Measurements from ENCODE around the gene MT1HL1.

The MT1HL1 gene

DNA sequence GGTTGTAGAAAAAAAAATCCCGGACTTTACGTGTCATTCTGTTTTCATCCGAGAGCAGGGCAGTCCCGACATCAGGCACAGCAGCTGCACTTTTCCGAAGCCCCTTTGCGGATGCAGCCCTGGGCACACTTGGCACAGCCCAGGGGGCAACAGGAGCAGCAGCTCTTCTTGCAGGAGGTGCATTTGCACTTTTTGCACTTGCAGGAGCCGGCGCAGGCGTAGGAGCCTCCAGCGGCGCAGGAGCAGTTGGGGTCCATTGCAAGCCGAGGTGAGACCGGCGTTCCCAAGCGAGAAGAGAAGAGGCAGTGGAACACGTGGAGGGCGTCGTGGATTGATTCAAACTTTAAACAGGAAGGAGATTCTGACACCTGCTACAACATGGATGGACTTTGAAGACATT is at the start of gene MT1HL1:
Gene MT1HL1 (minus strand): TSS at position 326 of the 400 bp plus-strand sequence. CDS start 69 bp downstream, at position 257.
- DNase-seq (ENCODE audit: low read depth): no peak

DNA sequence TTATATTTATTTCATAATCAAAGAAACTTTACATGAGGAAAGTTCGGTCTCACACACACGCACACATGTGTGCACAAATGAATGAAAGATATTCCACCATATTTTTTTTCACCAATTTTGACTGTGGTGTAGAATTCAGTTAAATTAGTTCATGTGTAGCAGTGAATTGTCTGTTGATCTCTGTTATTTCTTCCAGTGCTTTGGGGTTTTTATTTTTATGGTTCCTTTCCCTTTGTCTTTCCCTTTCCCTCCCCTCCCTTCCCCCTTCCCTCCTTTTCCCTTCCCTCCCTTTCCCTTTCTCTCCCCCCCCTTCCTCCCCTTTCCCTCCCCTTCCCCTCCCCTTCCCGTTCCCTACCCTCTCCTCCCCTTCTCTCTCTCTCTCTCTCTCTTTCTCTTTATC is 46.7 kb upstream of the MT1HL1 start:
- no peak for DNase-seq (ENCODE audit: low read depth)

DNA sequence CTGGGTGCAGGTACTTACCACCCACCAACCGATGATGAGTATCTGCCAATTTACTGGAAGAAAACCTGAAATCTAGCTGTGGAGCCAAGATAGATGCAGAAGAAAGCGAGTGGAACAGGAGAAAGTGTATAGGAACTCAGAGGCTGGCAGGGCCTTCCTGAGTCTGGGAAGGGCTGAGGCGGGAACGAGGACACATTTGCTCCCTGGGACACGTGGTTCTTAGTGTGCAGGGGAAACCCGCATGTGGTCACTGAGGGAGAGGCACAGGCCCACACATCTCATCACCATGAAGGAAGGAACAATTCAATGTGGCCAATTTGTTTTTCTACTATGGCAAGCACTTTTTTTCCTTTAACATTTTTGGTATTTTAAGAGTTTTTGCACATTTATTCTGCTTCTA is 45.9 kb upstream of the MT1HL1 start:
- DNase-seq (ENCODE audit: low read depth): no peak

DNA sequence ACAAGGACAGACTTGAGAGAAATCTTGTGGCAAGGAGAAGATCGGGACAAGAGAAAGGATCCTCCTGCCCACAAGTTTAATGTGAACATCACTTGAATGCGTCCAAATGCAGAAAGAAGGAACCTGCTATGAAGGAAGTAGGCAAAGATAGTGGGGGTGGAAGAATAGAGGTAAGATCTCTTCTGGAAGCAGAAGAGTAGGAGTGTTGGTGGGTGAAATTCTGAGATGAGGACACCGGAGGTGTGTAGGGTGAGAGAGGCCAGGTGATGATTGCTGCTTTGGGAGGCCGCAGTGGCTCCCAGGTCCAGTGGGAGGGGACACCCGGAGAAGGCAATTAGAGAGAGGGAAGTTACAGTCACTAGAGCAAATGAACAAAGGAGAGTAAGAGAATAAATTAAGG is 44.6 kb upstream of the MT1HL1 start:
- no peak for DNase-seq (ENCODE audit: low read depth)

DNA sequence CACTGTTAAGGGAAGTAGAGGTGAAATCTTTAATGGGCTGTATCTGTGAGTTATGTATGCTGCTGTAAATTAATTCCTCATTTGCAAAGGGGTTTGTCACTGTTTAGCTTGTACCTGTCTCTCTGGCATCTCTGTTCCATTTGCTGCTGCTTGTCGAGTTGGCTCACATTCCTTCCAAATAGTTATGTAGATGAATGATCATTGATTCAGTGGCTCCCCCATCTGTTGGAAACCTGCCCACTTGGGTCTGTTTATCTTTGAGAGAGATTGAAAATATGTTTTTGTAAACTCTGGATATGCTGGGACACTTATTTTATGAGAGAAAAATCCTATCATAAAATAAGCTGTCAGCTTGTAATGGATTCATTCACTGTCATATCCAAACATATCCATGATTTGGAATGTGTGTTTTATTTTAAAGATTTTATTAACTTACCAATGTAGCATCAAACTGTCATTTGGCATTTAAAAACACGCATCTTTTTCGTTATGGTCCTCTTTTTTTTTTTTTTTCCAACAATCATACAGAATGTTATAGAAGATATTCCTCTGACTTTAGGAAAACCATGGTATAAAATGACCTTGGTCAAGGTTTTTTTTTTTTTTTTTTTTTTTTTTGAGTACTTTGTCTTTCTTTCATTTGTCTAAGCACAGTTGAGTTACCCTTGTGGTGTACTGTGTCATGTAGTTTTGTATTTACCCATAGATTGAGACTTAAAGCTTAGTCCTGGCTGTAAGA is 41.2 kb upstream of the MT1HL1 start:
- DNase-seq (ENCODE audit: low read depth): no peak

DNA sequence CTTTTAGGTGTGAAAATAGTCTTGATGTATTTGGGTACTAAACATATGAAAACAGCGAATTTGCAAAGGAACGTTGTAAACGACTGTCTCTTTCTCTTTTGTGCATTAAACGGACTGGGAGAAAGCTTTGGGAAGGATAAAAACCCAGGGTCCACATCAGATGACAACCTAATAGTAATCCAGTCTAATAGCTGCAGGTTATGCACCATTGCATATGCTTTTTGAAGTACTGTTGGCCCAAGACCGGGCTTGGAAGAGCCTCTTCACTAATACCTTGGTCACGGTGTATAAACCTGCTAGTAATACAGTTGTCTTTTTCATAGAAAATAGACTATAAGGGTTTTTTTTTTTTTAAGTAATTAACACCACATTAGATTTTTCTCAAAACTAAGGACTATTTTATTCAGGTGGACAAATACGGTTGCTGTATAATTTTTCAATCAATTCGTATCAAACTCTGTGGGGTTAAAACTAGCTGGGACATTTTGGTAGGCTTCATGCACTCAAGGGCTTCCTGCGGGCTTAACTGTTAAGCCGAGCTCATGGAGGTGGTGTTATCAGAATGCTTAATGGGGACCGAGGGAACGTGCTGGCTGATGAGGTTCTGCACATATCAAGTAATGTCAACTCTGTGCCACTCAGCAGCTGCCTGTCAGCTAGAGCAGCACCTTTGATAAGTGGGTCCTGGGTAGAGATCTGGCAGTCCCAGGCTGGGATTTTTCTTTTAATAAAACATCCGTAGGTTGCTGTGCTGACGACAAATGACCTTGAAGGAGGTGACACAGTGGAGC is 39.8 kb upstream of the MT1HL1 start:
- DNase-seq (ENCODE audit: low read depth): no peak

DNA sequence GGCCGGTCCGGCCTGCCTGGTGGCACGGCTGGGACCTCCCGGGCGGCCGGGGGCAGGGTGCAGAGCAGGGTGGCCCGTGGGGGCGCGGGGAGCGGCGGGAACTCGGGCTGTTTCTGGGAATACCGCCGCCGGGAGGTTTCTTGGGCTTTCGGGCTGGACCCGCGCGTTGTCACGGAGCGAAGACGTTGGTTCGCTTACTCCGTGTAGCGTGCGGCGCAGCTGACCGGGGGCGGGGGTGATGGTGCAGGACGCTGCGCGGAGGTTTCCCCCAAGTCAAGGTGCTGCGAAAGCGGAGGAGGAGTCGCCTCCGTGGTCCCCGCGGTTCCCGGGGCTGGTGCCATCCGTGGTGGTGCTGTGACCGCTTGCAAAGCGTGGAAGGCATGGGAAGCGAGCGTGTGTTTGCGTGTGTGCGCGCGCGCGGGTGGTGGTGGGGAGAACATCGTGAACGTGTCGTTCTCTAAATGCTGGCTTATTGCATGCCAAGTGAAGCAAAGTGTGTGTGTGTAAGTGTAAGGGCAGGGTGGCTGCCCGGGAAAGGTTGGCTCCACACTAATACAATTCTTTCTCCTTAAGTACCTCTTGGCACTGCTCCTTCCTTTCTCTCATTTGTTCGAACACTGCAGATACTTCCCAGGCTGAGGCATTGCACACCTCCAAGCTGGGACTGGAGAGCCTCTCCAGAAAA is 38.8 kb upstream of the MT1HL1 start:
- DNase-seq (ENCODE audit: low read depth): no peak

DNA sequence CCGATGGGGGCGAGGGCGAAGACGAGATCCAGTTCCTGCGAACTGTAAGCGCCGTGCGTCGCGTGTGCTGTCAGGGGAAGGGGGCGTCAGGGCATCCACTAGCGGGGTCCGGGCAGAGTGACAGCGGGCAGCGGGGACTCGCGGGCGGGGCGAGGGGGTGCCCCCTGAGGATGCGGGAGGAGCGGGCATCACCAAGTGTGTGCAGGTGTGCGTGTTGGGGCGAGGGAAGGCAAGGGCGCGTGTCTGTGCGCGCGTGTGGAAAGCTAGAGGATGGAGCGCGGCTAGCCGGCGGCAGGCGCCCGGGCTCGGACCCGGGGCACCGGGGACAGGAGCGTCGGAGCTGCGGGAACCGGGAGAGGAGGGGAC is 38.3 kb upstream of the MT1HL1 start:
- no peak for DNase-seq (ENCODE audit: low read depth)

DNA sequence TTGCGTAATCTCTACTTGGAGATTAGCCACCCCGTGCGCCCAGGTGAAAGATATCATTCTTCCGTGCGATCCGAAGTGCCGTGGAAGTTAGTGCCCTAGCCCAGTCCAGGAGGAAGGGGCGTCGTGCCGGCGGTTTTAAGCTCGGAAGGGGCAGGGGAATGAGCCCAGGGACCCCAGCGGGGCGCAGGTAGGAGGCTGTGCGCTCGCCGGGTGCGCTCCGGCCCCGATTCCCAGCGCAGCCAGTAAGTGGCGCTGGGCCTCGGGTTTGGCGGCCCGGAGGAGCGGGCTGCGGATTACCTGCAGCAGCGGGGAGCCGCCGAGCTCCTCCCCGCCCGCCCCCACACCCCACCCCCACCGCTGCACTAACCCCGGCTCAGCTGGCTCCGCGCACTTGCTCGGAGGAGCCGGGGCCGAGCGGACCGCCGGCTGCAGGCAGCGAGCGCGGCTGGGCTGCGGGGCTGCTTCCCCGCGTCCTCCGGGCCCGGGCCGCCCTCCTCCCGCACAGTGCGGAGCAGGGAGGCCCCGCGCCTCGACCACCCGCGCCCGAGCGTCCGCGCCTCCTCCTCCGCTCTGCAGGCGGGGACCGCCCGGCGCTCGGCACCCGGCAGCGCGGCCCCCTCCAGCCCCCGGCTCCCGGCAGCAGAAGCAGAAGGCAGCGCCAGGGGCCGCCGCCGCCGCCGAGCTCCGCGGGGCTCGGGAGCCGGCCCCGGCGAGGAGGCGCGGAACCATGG is 37.7 kb upstream of the MT1HL1 start, which contains the start of gene RYR2:
Gene RYR2 (plus strand): TSS at position 390 of the 731 bp plus-strand sequence. CDS start 338 bp downstream, at position 728.
- DNase-seq (ENCODE audit: low read depth): no peak

DNA sequence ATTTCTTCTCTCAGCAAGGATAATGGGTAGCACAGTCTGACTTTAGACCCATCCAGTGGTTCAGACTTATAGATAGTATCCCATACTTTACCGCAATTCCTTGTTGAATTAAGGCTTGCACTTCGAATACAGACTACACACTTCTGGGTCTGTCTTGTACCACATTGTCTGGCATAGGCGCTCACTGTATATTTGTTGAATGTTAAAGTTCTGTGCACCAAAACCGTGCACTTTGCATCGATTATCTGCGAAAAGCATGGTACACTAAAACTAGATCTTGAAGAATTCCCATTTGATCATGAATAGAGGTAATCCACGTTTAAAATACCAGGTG is 37.2 kb upstream of the MT1HL1 start:
- no peak for DNase-seq (ENCODE audit: low read depth)

DNA sequence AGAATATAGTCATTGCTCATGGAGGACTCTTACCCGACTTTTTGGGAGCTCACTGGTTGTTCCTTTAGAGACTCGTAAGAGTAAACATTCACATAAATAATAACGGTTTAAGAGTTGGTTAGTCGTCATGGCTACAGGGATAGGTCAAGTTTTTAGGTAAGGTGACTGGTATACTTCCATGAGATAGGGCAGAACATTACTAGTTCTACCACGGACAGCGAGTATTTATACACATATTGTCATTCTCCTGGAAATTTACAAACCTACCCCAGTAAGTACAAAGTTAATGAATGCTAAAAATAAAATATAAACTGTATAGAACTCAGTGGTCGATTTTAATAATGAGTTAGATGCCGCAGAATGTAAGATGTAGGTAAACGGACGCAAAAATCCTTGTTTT is 36.6 kb upstream of the MT1HL1 start:
- DNase-seq (ENCODE audit: low read depth): no peak

DNA sequence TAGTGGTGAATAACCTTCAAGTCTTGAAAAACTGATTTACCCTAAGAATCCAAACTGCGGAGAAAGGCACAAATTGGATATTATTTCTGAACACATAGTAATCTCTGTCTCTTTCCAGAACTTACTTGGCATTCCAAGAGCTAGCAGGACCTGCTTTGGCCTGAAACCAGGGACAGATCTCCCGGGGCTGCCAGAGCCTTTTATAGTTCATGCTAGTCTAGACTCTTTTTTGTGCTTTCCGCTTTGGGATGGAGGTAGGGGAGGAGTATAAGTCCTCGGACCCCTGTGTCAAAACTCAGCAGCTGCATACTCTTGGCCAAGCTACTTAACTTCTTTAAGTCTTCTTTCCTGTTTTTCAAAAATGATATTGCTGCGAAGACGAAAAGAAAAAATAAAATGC is 34.0 kb upstream of the MT1HL1 start:
- DNase-seq (ENCODE audit: low read depth): no peak

DNA sequence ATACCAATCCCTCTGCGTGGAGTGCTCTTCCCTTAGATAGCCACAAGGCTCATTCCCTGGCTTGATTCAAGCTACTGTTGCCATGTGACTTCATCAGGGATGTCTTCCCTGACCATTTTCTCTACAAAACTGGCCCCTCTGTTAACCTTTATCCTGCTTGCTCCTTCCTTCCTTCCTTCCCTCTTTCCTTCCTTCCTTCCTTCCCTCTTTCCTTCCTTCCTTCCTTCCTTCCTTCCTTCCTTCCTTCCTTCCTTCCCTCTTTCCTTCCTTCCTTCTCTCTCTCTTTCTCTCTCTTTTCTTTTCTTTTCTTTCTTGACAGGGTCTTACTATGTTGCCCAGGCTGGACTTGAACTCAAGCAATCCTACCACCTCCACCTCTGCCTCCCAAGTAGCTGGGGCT is 31.5 kb upstream of the MT1HL1 start:
- no peak for DNase-seq (ENCODE audit: low read depth)

DNA sequence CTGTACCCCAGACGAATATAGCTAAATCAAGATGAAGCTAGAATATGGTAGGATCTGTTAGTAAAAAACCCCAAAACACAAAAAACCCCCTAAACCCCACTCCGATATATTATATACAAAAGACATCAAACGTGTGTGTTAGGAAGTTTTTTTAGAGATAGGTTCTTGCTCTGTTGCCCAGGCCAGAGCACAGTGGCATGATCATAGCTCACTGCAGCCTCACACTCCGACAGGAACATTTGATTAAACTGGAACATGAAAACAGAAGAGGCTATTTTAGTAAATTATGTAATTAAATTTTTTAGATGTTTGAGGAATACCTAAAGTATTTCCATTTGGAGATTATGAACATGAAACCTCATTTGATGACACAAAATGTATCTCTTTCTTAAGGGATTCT is 29.6 kb upstream of the MT1HL1 start:
- DNase-seq (ENCODE audit: low read depth): no peak

DNA sequence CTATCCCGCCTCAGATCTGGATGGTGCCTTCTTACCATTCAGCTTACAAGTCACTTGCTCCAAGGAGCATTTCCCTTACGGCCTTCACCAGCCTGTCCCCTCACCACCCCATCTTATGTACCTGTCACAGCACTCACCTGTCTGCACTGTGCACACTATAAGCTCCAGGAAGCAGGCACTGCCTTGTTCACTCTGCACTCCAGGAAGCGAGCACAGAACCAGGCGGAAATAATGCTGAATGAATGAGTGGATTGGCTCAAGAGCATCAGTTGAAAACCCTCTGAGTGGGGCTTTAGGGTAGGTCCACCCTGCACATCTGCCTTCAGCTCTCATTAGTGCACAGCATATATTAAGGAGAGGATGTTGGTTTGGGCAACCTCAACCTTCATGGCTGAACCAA is 28.8 kb upstream of the MT1HL1 start:
- no peak for DNase-seq (ENCODE audit: low read depth)

DNA sequence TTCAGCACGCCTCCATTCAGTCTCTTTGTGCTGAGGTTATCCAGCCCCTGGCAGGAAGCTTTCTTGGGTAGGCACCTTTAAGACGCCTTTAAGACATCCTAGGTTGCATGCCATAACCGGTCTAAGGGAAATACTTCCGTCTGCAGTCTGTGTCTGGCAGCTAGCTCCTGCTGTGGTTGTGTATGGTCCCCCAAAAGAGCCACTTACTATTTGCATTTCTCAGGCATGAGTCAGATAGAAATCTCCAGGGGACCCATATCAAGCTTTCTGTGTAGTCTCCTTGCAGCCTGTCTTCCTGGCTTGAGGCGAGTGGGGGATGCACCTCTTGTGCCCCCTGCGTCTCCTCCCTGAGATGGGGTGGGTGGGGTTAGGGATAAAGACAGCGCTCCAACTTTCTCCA is 27.8 kb upstream of the MT1HL1 start:
- DNase-seq (ENCODE audit: low read depth): no peak

DNA sequence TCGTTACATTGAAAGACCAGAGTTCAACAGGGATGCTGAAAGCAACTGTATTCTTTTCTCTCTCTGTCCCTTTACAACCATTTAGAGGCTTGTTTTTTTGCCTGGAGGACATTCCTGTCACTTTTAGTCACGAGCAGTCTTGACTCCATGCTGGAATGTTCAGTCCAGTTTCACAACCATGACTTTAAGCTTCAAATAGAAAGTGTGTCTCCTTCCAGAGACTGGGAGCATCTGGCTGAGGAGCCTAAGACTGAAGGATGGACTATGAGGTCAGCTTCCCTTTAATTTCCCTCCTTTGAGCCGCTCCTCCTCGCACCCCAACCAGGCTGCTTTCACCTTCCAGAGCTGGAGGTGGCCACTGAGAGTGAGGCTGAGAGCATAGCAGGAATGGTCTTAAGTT is 27.2 kb upstream of the MT1HL1 start:
- DNase-seq (ENCODE audit: low read depth): no peak

DNA sequence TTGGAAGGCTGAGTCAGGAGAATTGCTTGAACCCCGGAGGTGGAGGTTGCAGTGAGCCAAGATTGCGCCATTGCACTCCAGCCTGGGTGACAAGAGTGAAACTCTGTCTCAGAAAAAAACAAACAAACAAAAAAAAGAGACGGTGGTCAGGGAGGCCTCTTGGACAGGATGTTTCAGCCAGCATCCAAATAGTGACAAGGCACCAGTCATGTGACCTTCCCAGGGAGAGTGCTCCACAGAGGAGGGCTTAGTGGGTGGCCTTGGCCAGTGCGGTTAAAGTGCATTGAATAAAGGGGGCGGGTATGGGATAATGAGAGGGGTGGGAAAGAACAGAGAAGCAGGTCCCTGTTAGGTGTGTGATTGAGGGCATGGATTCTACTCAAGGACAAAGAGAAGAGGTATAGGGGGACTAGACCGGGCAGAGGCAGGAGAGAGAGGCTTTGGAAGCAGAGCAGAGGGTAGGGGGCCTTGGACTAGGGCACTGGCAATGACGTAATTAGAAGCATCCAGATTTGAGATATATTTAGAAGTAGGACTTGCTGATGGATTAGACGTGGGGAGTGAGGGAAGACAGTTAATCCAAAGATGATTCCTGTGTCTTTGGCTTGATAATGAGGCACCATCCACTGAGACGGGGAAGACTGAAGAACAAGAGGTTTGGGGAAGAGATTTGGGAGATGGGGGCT is 25.8 kb upstream of the MT1HL1 start:
- DNase-seq (ENCODE audit: low read depth): no peak

DNA sequence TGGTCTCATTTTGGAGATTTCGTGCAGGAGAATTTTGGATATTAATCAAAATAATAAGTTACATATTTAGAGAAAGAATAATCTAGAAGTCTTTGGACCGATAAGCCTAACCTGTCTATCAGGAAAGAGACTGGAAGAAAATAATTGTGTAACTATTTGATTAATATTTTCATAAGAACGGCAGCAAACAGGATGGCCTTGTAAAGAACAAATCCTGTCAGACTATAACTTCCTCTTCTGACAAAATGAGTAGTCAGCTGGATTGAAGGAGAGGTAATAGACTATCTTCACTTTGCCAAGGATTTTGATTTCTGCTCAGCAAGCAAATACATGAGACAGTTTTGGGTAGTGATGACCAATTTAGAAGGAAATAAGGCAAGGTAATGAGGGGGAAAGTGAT is 25.0 kb upstream of the MT1HL1 start:
- no peak for DNase-seq (ENCODE audit: low read depth)

DNA sequence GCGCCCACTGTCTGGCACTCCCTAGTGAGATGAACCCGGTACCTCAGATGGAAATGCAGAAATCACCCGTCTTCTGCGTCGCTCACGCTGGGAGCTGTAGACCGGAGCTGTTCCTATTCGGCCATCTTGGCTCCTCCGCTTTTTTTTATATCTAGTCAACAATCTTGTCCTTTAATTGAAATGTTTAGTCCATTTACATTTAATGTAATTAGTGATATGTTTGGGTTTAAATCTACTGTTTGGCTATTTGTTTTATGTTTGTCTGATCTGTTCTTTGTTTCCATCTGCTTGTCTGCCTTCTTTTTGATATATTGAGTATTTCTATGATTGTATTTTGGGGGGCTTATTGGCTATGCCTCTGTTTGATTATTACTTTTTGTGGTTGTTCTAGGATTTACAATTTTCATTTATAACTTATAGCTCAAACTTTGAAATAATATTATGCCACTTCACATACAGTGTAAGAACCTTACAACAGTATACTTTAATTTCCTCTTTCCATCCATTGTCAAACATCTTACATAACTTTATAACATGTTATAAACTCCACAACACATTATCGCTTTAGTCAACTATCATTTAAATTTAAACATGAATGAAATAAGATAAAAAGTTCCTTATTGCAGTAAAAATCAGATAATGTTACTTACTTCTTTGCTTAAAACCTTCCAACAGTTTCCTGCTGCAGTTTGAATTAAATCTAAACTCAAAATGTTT is 21.3 kb upstream of the MT1HL1 start:
- no peak for DNase-seq (ENCODE audit: low read depth)

DNA sequence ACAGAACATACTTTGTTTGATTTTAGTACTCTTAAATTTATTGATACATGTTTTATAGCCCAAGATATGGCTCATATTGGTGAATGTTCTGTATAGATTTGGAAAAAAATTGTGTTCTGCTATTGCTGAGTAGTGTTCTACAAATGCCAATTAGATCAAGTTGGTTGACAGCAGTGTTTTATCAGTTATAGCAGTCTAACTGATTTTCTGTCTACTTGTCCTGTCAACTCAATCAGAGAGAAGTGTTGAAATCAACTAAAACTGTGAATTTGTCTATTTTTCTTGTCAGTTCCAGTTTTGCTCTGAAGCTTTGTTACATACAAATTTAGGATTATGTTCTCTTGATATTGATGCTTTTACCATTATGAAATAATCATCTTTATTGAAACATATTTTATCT is 14.7 kb upstream of the MT1HL1 start:
- no peak for DNase-seq (ENCODE audit: low read depth)

All from stimulated activated CD8-positive, alpha-beta memory T cell treated with anti-CD3 and anti-CD28 coated beads, Interleukin-15, amount 100 ng/mL, for 24 hours (primary cell).